Spleen (tissue), 7 donors: Measurements from ENCODE around the gene CHCHD3.

ENCODE experiments used
- CTCF ChIP-seq, 11 experiments: fragments of 200-600 bp in 7 of 11; fragments of 450-650 bp in 4 of 11; sonication (generic) in 4 of 11; IDR thresholded peaks in 8 of 11; conservative IDR thresholded peaks in 3 of 11; 1 replicate in 7 of 11; 2 replicates in 4 of 11; pipeline versions ENCODE4 v1.4.0 to v1.8.0; 2016 to 2021; ENCODE audit warnings: antibody characterized with exemption in 11 of 11, inconsistent platforms in 4 of 11, mild to moderate bottlenecking in 1 of 11
- POLR2AphosphoS5 ChIP-seq, 3 donors: sonication (generic); formaldehyde crosslinking; IDR thresholded peaks; one replicate each; pipeline ENCODE4 v1.5.1; 2017; ENCODE audit warnings: antibody characterized with exemption in 3 of 3
- donor health status: DM: no; HTN: no; CAD: no; lungs with moderate emphysema.
- donor health status: DM: no; HTN: no; CAD: no.
- donor health status: DM: no; HTN: no; CAD: no.

GRCh38 chr7:132934017-132934416 lies 147.9 kb downstream of the CHCHD3 start:
- TF ChIP-seq POLR2AphosphoS5 (IDR thresholded peaks at IDR 0.05), result no peak
- no peak for TF ChIP-seq CTCF (IDR thresholded peaks at IDR 0.05 in 8 of 11, conservative IDR thresholded peaks at IDR 0.05 in 3 of 11)
